ENCODE data around the gene SLC23A2. TPM values are rescaled to one million over a fixed set of nuclear protein-coding genes. Genes with fewer than 3 reads are reported as not detected.

SLC23A2 gene
- total RNA-seq, 1 experiment from 2014 or later: 16.3 TPM

- Histone ChIP-seq H4K20me1 (ENCODE audit: insufficient read depth) (no peaks in the 10 kb centered on the region; the same call in 1 of the 2 replicates), H3K27me3 (ENCODE audit: insufficient read depth, low read length) (no peaks in the 10 kb centered on the region), H3K79me2 (ENCODE audit: insufficient read depth, low read length) (no peaks in the 10 kb centered on the region), H3K9me3 (ENCODE audit: control insufficient read depth in 1 of 2, insufficient read depth in 1 of 2, low read depth in 1 of 2, low read length in 2 of 2) (no peaks in the 10 kb centered on the region), H3K9ac (ENCODE audit: low read length) (no peak overlapping the region), H3K27ac (ENCODE audit: low read depth, low read length) (no peak overlapping the region), H3K9me2 (ENCODE audit: insufficient read depth) (no peaks in the 10 kb centered on the region), H3K4me1 (ENCODE audit: control insufficient read depth in 1 of 2, insufficient read depth in 2 of 2, low read length in 2 of 2) (no peaks in the 10 kb centered on the region), H3K4me3 (replicated peaks in 1 of 2; ENCODE audit: low read depth in 1 of 2, low read length in 2 of 2) (no peak overlapping the region), H2AFZ (ENCODE audit: low read depth, low read length, poor library complexity, severe bottlenecking) (no peak overlapping the region), H3K4me2 (ENCODE audit: low read length) (no peak overlapping the region), H3K36me3 (ENCODE audit: control insufficient read depth in 1 of 2, insufficient read depth in 2 of 2, low read length in 2 of 2) (peaks cover 10 to 17% of the 10 kb centered on the region in 2 experiments)
- DNase-seq (ENCODE audit: low read depth, low spot score) (no peak), ATAC-seq (no peak)
- CTCF ChIA-PET: no interaction called here
- RAD21 ChIA-PET (ENCODE audit: low non-redundant PET in 1 of 2, low total read pairs in 2 of 2, uncharacterized antibody in 2 of 2, unreplicated experiment in 2 of 2): no interaction called here
- intact Hi-C loops (cut with micrococcal nuclease): no loop called here
- no TSS peak for BruUV-seq (replicated peaks)
- POLR2A ChIA-PET: no interaction called here
- TF ChIP-seq SRF (IDR thresholded peaks at IDR 0.05; ENCODE audit: low read depth) (no peak), ZNF274 (IDR thresholded peaks at IDR 0.05; ENCODE audit: low read depth, low read length) (no peak), ATF3 (IDR thresholded peaks at IDR 0.05) (no peak), YY1 (IDR thresholded peaks at IDR 0.05; ENCODE audit: extremely low read depth, insufficient replicate concordance, low read depth, low read length) (no peak), POLR2AphosphoS5 (IDR thresholded peaks at IDR 0.05; ENCODE audit: low read depth, low read length) (no peak), EZH2phosphoT487 (IDR thresholded peaks at IDR 0.05; ENCODE audit: borderline replicate concordance) (no peak), EGR1 (IDR thresholded peaks at IDR 0.05; ENCODE audit: low read depth) (no peak), MAX (IDR thresholded peaks at IDR 0.05) (no peak), ZFX (IDR thresholded peaks at IDR 0.05) (no peak)
Observed at GRCh38 chr20:4855097-4855496, 146.2 kb downstream of the SLC23A2 start.

- Histone ChIP-seq H3K4me2 (ENCODE audit: low read length) (no peak overlapping the region), H3K9ac (ENCODE audit: low read length) (no peak overlapping the region), H4K20me1 (ENCODE audit: insufficient read depth) (no peaks in the 10 kb centered on the region; the same call in 1 of the 2 replicates), H3K27ac (ENCODE audit: low read depth, low read length) (no peak overlapping the region), H3K4me3 (replicated peaks in 1 of 2; ENCODE audit: low read depth in 1 of 2, low read length in 2 of 2) (no peak overlapping the region), H3K9me3 (ENCODE audit: control insufficient read depth in 1 of 2, insufficient read depth in 1 of 2, low read depth in 1 of 2, low read length in 2 of 2) (no peaks in the 10 kb centered on the region), H3K4me1 (ENCODE audit: control insufficient read depth in 1 of 2, insufficient read depth in 2 of 2, low read length in 2 of 2) (no peaks in the 10 kb centered on the region), H3K79me2 (ENCODE audit: insufficient read depth, low read length) (no peaks in the 10 kb centered on the region), H3K27me3 (ENCODE audit: insufficient read depth, low read length) (no peaks in the 10 kb centered on the region), H3K9me2 (ENCODE audit: insufficient read depth) (no peaks in the 10 kb centered on the region), H2AFZ (ENCODE audit: low read depth, low read length, poor library complexity, severe bottlenecking) (no peak overlapping the region), H3K36me3 (ENCODE audit: control insufficient read depth in 1 of 2, insufficient read depth in 2 of 2, low read length in 2 of 2) (peaks cover 5 to 11% of the 10 kb centered on the region in 2 experiments)
- intact Hi-C loops (cut with micrococcal nuclease): no loop called here
- RAD21 ChIA-PET (ENCODE audit: low non-redundant PET in 1 of 2, low total read pairs in 2 of 2, uncharacterized antibody in 2 of 2, unreplicated experiment in 2 of 2): no interaction called here
- TF ChIP-seq TCF7L2 (IDR thresholded peaks at IDR 0.05; ENCODE audit: borderline replicate concordance, extremely low read depth, insufficient read depth, insufficient read length) (no peak), EZH2phosphoT487 (IDR thresholded peaks at IDR 0.05; ENCODE audit: borderline replicate concordance) (no peak), EZH2 (IDR thresholded peaks at IDR 0.05) (no peak), CBX3 (IDR thresholded peaks at IDR 0.05; ENCODE audit: low read depth) (no peak), ATF3 (IDR thresholded peaks at IDR 0.05) (no peak), ZBTB33 (IDR thresholded peaks at IDR 0.05; ENCODE audit: extremely low read depth, insufficient replicate concordance, low read length) (no peak), SP1 (IDR thresholded peaks at IDR 0.05; ENCODE audit: low read depth) (no peak)
- no peak for ATAC-seq
- CTCF ChIA-PET: no interaction called here
- DNase-seq (ENCODE audit: low read depth, low spot score): no peak
- POLR2A ChIA-PET: no interaction called here
- no TSS peak for BruUV-seq (replicated peaks)
Observed at GRCh38 chr20:4854561-4854901, 146.8 kb downstream of the SLC23A2 start.
